A549 (cell line): ENCODE measurements around the gene DMAC2L. TPM values are rescaled to one million over a fixed set of nuclear protein-coding genes. Genes with fewer than 3 reads are reported as not detected.
A peak's percentile ranks its signal among the peaks of the same experiment; 100 is the strongest.

Experiments
- ATAC-seq, 2 experiments: fragments of 200-7000 bp in 1 of 2; fragments of >200 bp in 1 of 2; cut with Nextera tagmentation in 1 of 2; cut with Tn5 transposase in 1 of 2; 3 replicates each; pipeline versions ENCODE4 v1.8.0 to v1.9.1; 2018 to 2020; ENCODE audit warnings: mild to moderate bottlenecking in 1 of 2, moderate library complexity in 1 of 2
- CTCF ChIA-PET: fragments of 300-600 bp; sonication (Branson Sonifier 250); formaldehyde crosslinking; extraction: SDS; loops from one replicate; lab custom pipeline; 2021; ENCODE audit warnings: antibody characterized with exemption, inconsistent platforms; lab: Yijun Ruan, JAX
- POLR2A ChIA-PET: fragments of 350-600 bp; formaldehyde crosslinking; extraction: SDS; loops from one replicate; lab custom pipeline; 2021; ENCODE audit warnings: antibody characterized with exemption, inconsistent platforms; lab: Yijun Ruan, JAX
- DNase-seq, 2 experiments: peaks; one replicate each; pipeline versions ENCODE4 v3.0.0 to v3.0.0-alpha.2; 2011 to 2016; ENCODE audit warnings: low read depth in 1 of 2, low spot score in 1 of 2
- FAIRE-seq: peaks from 2 replicates; lab custom pipeline; 2011; peaks lifted over from hg19 to GRCh38; lab: Jason Lieb, UNC
- H3K27ac ChIP-seq, 2 experiments: fragments of >200 bp; sonication (Bioruptor Twin); formaldehyde crosslinking; 3 replicates each; pipeline ENCODE4 v1.5.1; 2016 to 2017
- H3K4me1 ChIP-seq: fragments of >200 bp; sonication (Bioruptor Twin); formaldehyde crosslinking; 3 replicates; pipeline ENCODE4 v1.6.1; 2016
- H3K4me2 ChIP-seq: fragments of >200 bp; sonication (Bioruptor Twin); formaldehyde crosslinking; 3 replicates; pipeline ENCODE4 v1.6.1; 2016
- H3K4me3 ChIP-seq: fragments of >200 bp; sonication (Bioruptor Twin); formaldehyde crosslinking; 3 replicates; pipeline ENCODE4 v1.5.1; 2016
- H3K9me3 ChIP-seq: fragments of >200 bp; sonication (Bioruptor Twin); formaldehyde crosslinking; 3 replicates; pipeline ENCODE4 v1.6.1; 2016
- BCL3 ChIP-seq: fragments of >200 bp; sonication (Bioruptor Twin); formaldehyde crosslinking; IDR thresholded peaks from 3 replicates; pipeline ENCODE4 v1.6.1; 2016
- E2F6 ChIP-seq: IDR thresholded peaks from 2 replicates; pipeline ENCODE4 v1.6.1; 2012; ENCODE audit warnings: low read depth, borderline replicate concordance
- EHF ChIP-seq: fragments of 250-450 bp; sonication (Bioruptor Pico); IDR thresholded peaks from 2 replicates; pipeline ENCODE4 v1.5.0; 2020; ENCODE audit warnings: mild to moderate bottlenecking
- EHMT2 ChIP-seq: fragments of 200-600 bp; sonication (generic); IDR thresholded peaks from 2 replicates; pipeline ENCODE4 v1.6.1; 2016; ENCODE audit warnings: antibody characterized with exemption, low read depth, mild to moderate bottlenecking, moderate library complexity
- FOSL2 ChIP-seq, 2 experiments: fragments of 450-650 bp in 1 of 2; fragments of >200 bp in 1 of 2; sonication (Bioruptor Twin) in 1 of 2; formaldehyde crosslinking; IDR thresholded peaks; 2 replicates each; pipeline versions ENCODE4 v1.5.0 to v1.6.1; 2016 to 2020; ENCODE audit warnings: mild to moderate bottlenecking in 1 of 2, moderate library complexity in 1 of 2
- FOXS1 ChIP-seq: fragments of 250-450 bp; sonication (Bioruptor Pico); IDR thresholded peaks from 2 replicates; pipeline ENCODE4 v1.5.0; 2020; ENCODE audit warnings: mild to moderate bottlenecking, moderate library complexity
- HEYL ChIP-seq: fragments of 250-450 bp; sonication (Bioruptor Pico); IDR thresholded peaks from 2 replicates; pipeline ENCODE4 v1.8.0; 2021; ENCODE audit warnings: mild to moderate bottlenecking, moderate library complexity
- MAZ ChIP-seq: fragments of 150-350 bp; IDR thresholded peaks from 2 replicates; pipeline ENCODE4 v1.6.1; 2014; ENCODE audit warnings: antibody characterized with exemption, low read depth, low read length, borderline replicate concordance
- NPAS2 ChIP-seq: fragments of 250-450 bp; sonication (Bioruptor Pico); IDR thresholded peaks from 2 replicates; pipeline ENCODE4 v1.8.0; 2022; ENCODE audit warnings: mild to moderate bottlenecking, moderate library complexity, borderline replicate concordance
- NR3C1 ChIP-seq: fragments of >200 bp; sonication (Bioruptor Twin); formaldehyde crosslinking; IDR thresholded peaks from 3 replicates; pipeline ENCODE4 v1.6.1; 2017
- POLR2AphosphoS2 ChIP-seq: conservative IDR thresholded peaks from 2 replicates; pipeline ENCODE4 v1.6.1; 2012; ENCODE audit warnings: low read length, improper control_type of control experiment, inconsistent platforms
- RAD21 ChIP-seq, 2 experiments: fragments of >200 bp in 1 of 2; sonication (Bioruptor Twin) in 1 of 2; formaldehyde crosslinking in 1 of 2; IDR thresholded peaks in 1 of 2; conservative IDR thresholded peaks in 1 of 2; 2 replicates in 1 of 2; 3 replicates in 1 of 2; pipeline ENCODE4 v1.6.1; 2012 to 2018; ENCODE audit warnings: inconsistent platforms in 1 of 2
- RNF2 ChIP-seq: fragments of 200-600 bp; sonication (generic); IDR thresholded peaks from 2 replicates; pipeline ENCODE4 v1.6.1; 2016; ENCODE audit warnings: low read depth, mild to moderate bottlenecking, antibody characterized with exemption, moderate library complexity, borderline replicate concordance
- SMC3 ChIP-seq: fragments of >200 bp; sonication (Bioruptor Twin); formaldehyde crosslinking; IDR thresholded peaks from 3 replicates; pipeline ENCODE4 v1.6.1; 2018; ENCODE audit warnings: inconsistent platforms
- SREBF2 ChIP-seq: fragments of 450-650 bp; IDR thresholded peaks from 2 replicates; pipeline ENCODE4 v1.6.1; 2014; ENCODE audit warnings: mild to moderate bottlenecking, moderate library complexity
- USF2 ChIP-seq: fragments of 450-650 bp; IDR thresholded peaks from 2 replicates; pipeline ENCODE4 v1.6.1; 2014; ENCODE audit warnings: antibody characterized with exemption
- ZFP36 ChIP-seq: fragments of 450-650 bp; IDR thresholded peaks from 2 replicates; pipeline ENCODE4 v1.6.1; 2014; ENCODE audit warnings: borderline replicate concordance; ENCODE audit not compliant: partially characterized antibody
- WGBS: methylation state at CpG from one replicate; pipeline ENCODE4 v1.1.6; 2017; ENCODE audit errors: missing lambda C conversion rate; 5-methylcytosine and 5-hydroxymethylcytosine counted together
- polyA plus RNA-seq, 4 experiments: library from polyadenylated mRNA; depleted of rRNA in 3 of 4; stranded (reverse); fragments of >200 nt; fragmentation: RNase III in 1 of 4; extraction: RNeasy Plus Mini Kit Qiagen cat#74134 plus additional on column Dnase treatment in 1 of 4; gene quantifications; 2 replicates in 3 of 4; 3 replicates in 1 of 4; pipeline ENCODE4 v1.2.3, GENCODE V29; 2011 to 2017
- TF ChIP-seq, protein P1 (sequence below): fragments of >200 bp; sonication (Bioruptor Twin); formaldehyde crosslinking; IDR thresholded peaks from 3 replicates; pipeline ENCODE4 v1.5.1; 2016
- TF ChIP-seq, protein P2 (sequence below): fragments of 250-450 bp; sonication (Bioruptor Pico); IDR thresholded peaks from 2 replicates; pipeline ENCODE4 v1.5.0; 2021; ENCODE audit warnings: mild to moderate bottlenecking, moderate library complexity, borderline replicate concordance

DMAC2L gene
- polyA plus RNA-seq, 2 of the 4 experiments (the other 2 are of a cell fraction), result 14.0 to 24.6 TPM

DNA sequence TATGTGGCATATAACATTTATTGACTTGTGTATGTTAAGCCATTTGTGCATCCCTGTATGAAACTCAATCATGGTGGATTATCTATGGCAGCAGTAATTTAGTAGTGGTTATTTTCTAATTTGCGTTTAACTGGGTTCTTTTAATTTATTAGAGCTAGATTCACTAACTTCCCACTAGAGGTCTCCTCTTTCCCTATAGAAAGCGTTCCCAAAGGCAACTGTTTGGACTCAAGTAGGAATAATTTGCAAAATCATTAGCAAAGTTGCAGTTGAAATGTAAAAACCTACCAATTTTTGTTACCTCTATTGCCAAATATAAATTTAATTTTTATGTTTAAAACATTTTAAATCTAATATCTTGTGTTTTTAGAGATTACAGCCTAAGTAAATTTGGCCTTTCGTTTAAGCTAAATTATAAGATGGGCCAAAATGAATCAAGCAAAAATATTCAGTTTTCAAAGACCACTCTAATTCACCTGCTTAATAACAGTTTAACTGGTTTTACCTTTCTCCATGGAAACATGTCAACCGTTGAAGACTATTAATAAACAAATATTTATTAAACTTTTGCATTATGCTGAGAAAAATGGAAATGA, 6.0 kb downstream of the DMAC2L start:
- Histone ChIP-seq H3K4me2 (no peak overlapping the region), H3K27ac (no peak overlapping the region), H3K4me3 (no peak overlapping the region), H3K4me1 (peaks cover 14% of the 10 kb centered on the region), H3K9me3 (no peaks in the 10 kb centered on the region)
- FAIRE-seq, result no peak
- WGBS, result 48% methylated on average over 4 of the region's 4 CpGs
- ChIA-PET POLR2A (interaction anchor here (0.7 kb wide), 1 partner anchor 9 kb away, joined by 3 read pairs; no protein-coding TSS in a partner anchor), CTCF (interaction anchor here (0.8 to 1.3 kb wide), 6 partner anchors 11 to 460 kb away, joined by 3 to 4 read pairs (median 3); partner anchors contain the start of gene MAP4K5)
- no peak for ATAC-seq
- DNase-seq, result peak; percentile 46 to 56
- TF ChIP-seq NR3C1 (no peak), HEYL (CRISPR knock-in tag) (no peak), USF2 (no peak), RAD21 (conservative IDR thresholded peaks at IDR 0.05 in 1 of 2, IDR thresholded peaks at IDR 0.05 in 1 of 2) (peak; percentile 61 to 65), SMC3 (peak; percentile 52)
- TF ChIP-seq, protein P1, sequence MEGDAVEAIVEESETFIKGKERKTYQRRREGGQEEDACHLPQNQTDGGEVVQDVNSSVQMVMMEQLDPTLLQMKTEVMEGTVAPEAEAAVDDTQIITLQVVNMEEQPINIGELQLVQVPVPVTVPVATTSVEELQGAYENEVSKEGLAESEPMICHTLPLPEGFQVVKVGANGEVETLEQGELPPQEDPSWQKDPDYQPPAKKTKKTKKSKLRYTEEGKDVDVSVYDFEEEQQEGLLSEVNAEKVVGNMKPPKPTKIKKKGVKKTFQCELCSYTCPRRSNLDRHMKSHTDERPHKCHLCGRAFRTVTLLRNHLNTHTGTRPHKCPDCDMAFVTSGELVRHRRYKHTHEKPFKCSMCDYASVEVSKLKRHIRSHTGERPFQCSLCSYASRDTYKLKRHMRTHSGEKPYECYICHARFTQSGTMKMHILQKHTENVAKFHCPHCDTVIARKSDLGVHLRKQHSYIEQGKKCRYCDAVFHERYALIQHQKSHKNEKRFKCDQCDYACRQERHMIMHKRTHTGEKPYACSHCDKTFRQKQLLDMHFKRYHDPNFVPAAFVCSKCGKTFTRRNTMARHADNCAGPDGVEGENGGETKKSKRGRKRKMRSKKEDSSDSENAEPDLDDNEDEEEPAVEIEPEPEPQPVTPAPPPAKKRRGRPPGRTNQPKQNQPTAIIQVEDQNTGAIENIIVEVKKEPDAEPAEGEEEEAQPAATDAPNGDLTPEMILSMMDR, result peak; percentile 73

DNA sequence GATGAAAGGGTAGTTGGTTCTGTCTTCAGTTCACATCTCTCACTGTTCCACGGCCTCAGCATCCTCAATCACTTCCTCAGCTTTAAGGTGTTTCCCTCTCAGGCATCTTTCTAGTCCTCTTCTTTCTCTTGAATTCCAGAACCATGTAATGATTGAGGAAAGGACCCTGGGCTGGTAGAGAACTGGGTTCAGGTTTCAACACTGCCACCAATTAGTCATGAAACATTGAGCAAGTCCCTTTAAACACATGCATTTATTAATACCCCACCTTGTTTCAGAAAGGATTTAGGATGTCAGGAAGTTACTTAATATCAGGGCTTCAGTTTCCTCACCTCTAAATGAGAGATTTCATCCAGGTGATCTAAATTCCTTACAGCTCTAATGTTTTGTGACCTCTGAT, 7.2 kb downstream of the DMAC2L start:
- FAIRE-seq (no peak), DNase-seq (no peak), ATAC-seq (no peak)
- no peak overlapping the region for H3K4me2 ChIP-seq
- no peak for TF ChIP-seq SMC3
- no peak for TF ChIP-seq POLR2AphosphoS2
- no peak for TF ChIP-seq NPAS2
- TF ChIP-seq, protein P2, sequence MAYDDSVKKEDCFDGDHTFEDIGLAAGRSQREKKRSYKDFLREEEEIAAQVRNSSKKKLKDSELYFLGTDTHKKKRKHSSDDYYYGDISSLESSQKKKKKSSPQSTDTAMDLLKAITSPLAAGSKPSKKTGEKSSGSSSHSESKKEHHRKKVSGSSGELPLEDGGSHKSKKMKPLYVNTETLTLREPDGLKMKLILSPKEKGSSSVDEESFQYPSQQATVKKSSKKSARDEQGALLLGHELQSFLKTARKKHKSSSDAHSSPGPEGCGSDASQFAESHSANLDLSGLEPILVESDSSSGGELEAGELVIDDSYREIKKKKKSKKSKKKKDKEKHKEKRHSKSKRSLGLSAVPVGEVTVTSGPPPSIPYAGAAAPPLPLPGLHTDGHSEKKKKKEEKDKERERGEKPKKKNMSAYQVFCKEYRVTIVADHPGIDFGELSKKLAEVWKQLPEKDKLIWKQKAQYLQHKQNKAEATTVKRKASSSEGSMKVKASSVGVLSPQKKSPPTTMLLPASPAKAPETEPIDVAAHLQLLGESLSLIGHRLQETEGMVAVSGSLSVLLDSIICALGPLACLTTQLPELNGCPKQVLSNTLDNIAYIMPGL, result no peak
- no peak for TF ChIP-seq RNF2
- no peak for TF ChIP-seq E2F6
- TF ChIP-seq HEYL (CRISPR knock-in tag), result no peak
- no peak for TF ChIP-seq EHMT2
- no peak for TF ChIP-seq SREBF2
- no peak for TF ChIP-seq FOXS1
- TF ChIP-seq ZFP36, result no peak
- no peak for TF ChIP-seq MAZ
- no peak for TF ChIP-seq EHF
- no peak for TF ChIP-seq FOSL2 (IDR thresholded peaks at IDR 0.05)
- no peak for TF ChIP-seq FOSL2 (CRISPR knock-in tag; IDR thresholded peaks at IDR 0.05)
- TF ChIP-seq BCL3, result no peak
- no peak overlapping the region for H3K27ac ChIP-seq
- H3K4me3 ChIP-seq, result no peak overlapping the region
- 86% methylated on average over 1 of the region's 1 CpG for WGBS
- peaks cover 11% of the 10 kb centered on the region for H3K4me1 ChIP-seq
- POLR2A ChIA-PET, result no interaction called here
- H3K9me3 ChIP-seq, result no peaks in the 10 kb centered on the region
- CTCF ChIA-PET, result interaction anchor here (1.2 to 3.1 kb wide), 4 partner anchors 8 to 224 kb away, joined by 3 to 17 read pairs (median 6); no protein-coding TSS in a partner anchor
